Forelimb muscle (tissue), 1 donor: Measurements from ENCODE around the gene MTCL1. TPM values are rescaled to one million over a fixed set of nuclear protein-coding genes. Genes with fewer than 3 reads are reported as not detected.
A peak's percentile ranks its signal among the peaks of the same experiment; 100 is the strongest.

Experiments
- DNase-seq: peaks from one replicate; pipeline ENCODE4 v3.0.0-alpha.2; 2013; ENCODE audit warnings: low read depth
- polyA plus RNA-seq: library from polyadenylated mRNA; unstranded; fragments of 120-200 nt; gene quantifications from one replicate; pipeline ENCODE4 v1.2.1, GENCODE V29; 2013; ENCODE audit not compliant: insufficient read length

The MTCL1 gene
- polyA plus RNA-seq, 1 donor = 33.0 TPM

GRCh38 chr18:8769509-8770095, 64.2 kb downstream of the MTCL1 start:
- DNase-seq = peak; percentile 41

- DNase-seq = no peak
Measured at GRCh38 chr18:8770657-8771056, 65.3 kb downstream of the MTCL1 start.

GRCh38 chr18:8771930-8772329, 66.6 kb downstream of the MTCL1 start:
- DNase-seq = no peak

GRCh38 chr18:8773980-8774379, 68.6 kb downstream of the MTCL1 start:
- DNase-seq = no peak

GRCh38 chr18:8776013-8776943, 70.9 kb downstream of the MTCL1 start:
- DNase-seq = no peak

- no peak for DNase-seq
Measured at GRCh38 chr18:8777846-8778245, 72.5 kb downstream of the MTCL1 start.

GRCh38 chr18:8778386-8778785, 73.0 kb downstream of the MTCL1 start:
- DNase-seq = no peak

GRCh38 chr18:8778824-8779223, 73.5 kb downstream of the MTCL1 start:
- no peak for DNase-seq

GRCh38 chr18:8779251-8779650, 73.9 kb downstream of the MTCL1 start:
- DNase-seq = no peak

GRCh38 chr18:8780227-8780626, 74.9 kb downstream of the MTCL1 start:
- no peak for DNase-seq

- DNase-seq = no peak
Measured at GRCh38 chr18:8781671-8782070, 76.3 kb downstream of the MTCL1 start.

- no peak for DNase-seq
Measured at GRCh38 chr18:8783335-8783993, 78.1 kb downstream of the MTCL1 start.

GRCh38 chr18:8783994-8784530, 78.7 kb downstream of the MTCL1 start:
- DNase-seq = no peak

- no peak for DNase-seq
Measured at GRCh38 chr18:8785261-8785660, 79.9 kb downstream of the MTCL1 start.

GRCh38 chr18:8785855-8786482, 80.6 kb downstream of the MTCL1 start:
- no peak for DNase-seq

GRCh38 chr18:8786483-8787370, 81.4 kb downstream of the MTCL1 start:
- no peak for DNase-seq

- no peak for DNase-seq
Measured at GRCh38 chr18:8787371-8787670, 82.0 kb downstream of the MTCL1 start.

- no peak for DNase-seq
Measured at GRCh38 chr18:8787794-8788193, 82.4 kb downstream of the MTCL1 start.

- DNase-seq = no peak
Measured at GRCh38 chr18:8788503-8789429, 83.4 kb downstream of the MTCL1 start.

GRCh38 chr18:8791171-8791651, 85.9 kb downstream of the MTCL1 start:
- DNase-seq = no peak
